GM23338 (cell line): ENCODE measurements around the gene GRM5. TPM values are rescaled to one million over a fixed set of nuclear protein-coding genes. Genes with fewer than 3 reads are reported as not detected.

Experiments used
- EZH2 ChIP-seq: fragments of 200-600 bp; sonication (generic); IDR thresholded peaks from one replicate; pipeline ENCODE4 v1.8.0; 2017; ENCODE audit warnings: antibody characterized with exemption, mild to moderate bottlenecking, low read depth; ENCODE audit not compliant: unreplicated experiment
- EZH2phosphoT487 ChIP-seq: fragments of 200-600 bp; sonication (generic); IDR thresholded peaks from one replicate; pipeline ENCODE4 v1.8.1; 2018; ENCODE audit warnings: antibody characterized with exemption; ENCODE audit not compliant: unreplicated experiment
- JUNB ChIP-seq: IDR thresholded peaks from one replicate; pipeline ENCODE4 v1.6.1; 2016; ENCODE audit warnings: antibody characterized with exemption; ENCODE audit not compliant: unreplicated experiment
- NANOG ChIP-seq: IDR thresholded peaks from 2 replicates; pipeline ENCODE4 v1.6.1; 2016; ENCODE audit warnings: antibody characterized with exemption, borderline replicate concordance
- POLR2AphosphoS5 ChIP-seq: IDR thresholded peaks from 2 replicates; pipeline ENCODE4 v1.6.1; 2016; ENCODE audit warnings: antibody characterized with exemption, low read depth
- REST ChIP-seq: IDR thresholded peaks from one replicate; pipeline ENCODE4 v1.6.1; 2018; ENCODE audit warnings: antibody characterized with exemption; ENCODE audit not compliant: unreplicated experiment
- STAT1 ChIP-seq: IDR thresholded peaks from one replicate; pipeline ENCODE4 v1.6.1; 2016; ENCODE audit warnings: antibody characterized with exemption; ENCODE audit not compliant: unreplicated experiment
- ZNF114 ChIP-seq: fragments of 250-450 bp; sonication (Bioruptor Pico); IDR thresholded peaks from 2 replicates; pipeline ENCODE4 v1.5.0; 2020; ENCODE audit warnings: mild to moderate bottlenecking, moderate library complexity
- ZNF331 ChIP-seq: fragments of 250-450 bp; sonication (Bioruptor Pico); IDR thresholded peaks from 2 replicates; pipeline ENCODE4 v1.5.0; 2020; ENCODE audit warnings: low read depth, mild to moderate bottlenecking, moderate library complexity
- ZNF462 ChIP-seq: fragments of 250-450 bp; sonication (Bioruptor Pico); IDR thresholded peaks from 2 replicates; pipeline ENCODE4 v1.5.0; 2020; ENCODE audit warnings: mild to moderate bottlenecking, moderate library complexity
- polyA plus RNA-seq: library from polyadenylated mRNA; unstranded; fragments of >200 nt; fragmentation: Nextera tagmentation; extraction: Ambion mirVana; gene quantifications from 2 replicates; pipeline ENCODE4 v1.2.1, GENCODE V29; 2016
- total RNA-seq: library from RNA; depleted of rRNA; stranded (reverse); fragments of >200 nt; shearing (Covaris generic); gene quantifications from 2 replicates; pipeline ENCODE4 v1.2.3, GENCODE V29; 2014

The GRM5 gene
- total and polyA plus RNA-seq, 2 experiments from 2014 or later = 0.23 to 0.45 TPM

GRCh38 chr11:88520391-88520790 lies 545.4 kb downstream of the GRM5 start (continued):
- no peak for TF ChIP-seq ZNF462 (CRISPR knock-in tag)
- no peak for TF ChIP-seq EZH2phosphoT487
- TF ChIP-seq REST = no peak
- no peak for TF ChIP-seq ZNF114 (CRISPR knock-in tag)
- no peak for TF ChIP-seq STAT1
- TF ChIP-seq ZNF331 (CRISPR knock-in tag) = no peak
- TF ChIP-seq NANOG = no peak
- no peak for TF ChIP-seq POLR2AphosphoS5
- no peak for TF ChIP-seq JUNB
- TF ChIP-seq EZH2 = no peak
